Colonic mucosa (tissue), 4 donors: ENCODE measurements around the gene EXOC1. TPM values are rescaled to one million over a fixed set of nuclear protein-coding genes. Genes with fewer than 3 reads are reported as not detected.

ENCODE experiments used
- DNase-seq: peaks from one replicate; pipeline ENCODE4 v3.0.0-alpha.2; 2020
- H3K27ac ChIP-seq: fragments of 200-600 bp; one replicate; pipeline ENCODE4 v1.8.0; 2021
- H3K27me3 ChIP-seq: fragments of 200-600 bp; one replicate; pipeline ENCODE4 v1.8.0; 2021
- H3K36me3 ChIP-seq: fragments of 200-600 bp; one replicate; pipeline ENCODE4 v1.8.0; 2021
- H3K4me1 ChIP-seq: fragments of 200-600 bp; one replicate; pipeline ENCODE4 v1.8.0; 2021; ENCODE audit warnings: mild to moderate bottlenecking
- H3K4me3 ChIP-seq: fragments of 200-600 bp; one replicate; pipeline ENCODE4 v1.8.0; 2021
- H3K9ac ChIP-seq, 2 donors: one replicate each; pipeline ENCODE4 v1.7.0; 2013; ENCODE audit warnings: control low read depth in 2 of 2, low read depth in 2 of 2, low read length in 2 of 2
- H3K9me3 ChIP-seq: fragments of 200-600 bp; one replicate; pipeline ENCODE4 v1.8.0; 2021
- intact Hi-C: fragments of 100-400 bp; cut with DNase I; formaldehyde crosslinking; loops from one replicate; pipeline ENCODE4 v1.14.1; 2022
- total RNA-seq, 2 donors: library from RNA; stranded (reverse); fragmentation: NEBNext Ultra II Directional in 1 of 2; extraction: Animal tissue kit (Norgen Biotek cat#: 25700) in 1 of 2; gene quantifications; one replicate each; pipeline ENCODE4 v1.2.1, GENCODE V29; 2021
- TF ChIP-seq, protein P1 (sequence below): fragments of 200-600 bp; IDR thresholded peaks from one replicate; pipeline ENCODE4 v1.8.0; 2022; ENCODE audit warnings: antibody characterized with exemption, mild to moderate bottlenecking
- donor health status: healthy.
- donor health status: DM: no; HTN: no; CAD: no.
- donor health status: DM: no; HTN: no; CAD: no.

Gene EXOC1
- total RNA-seq, 2 donors from 2014 or later, result 28.9 to 31.8 TPM

DNA sequence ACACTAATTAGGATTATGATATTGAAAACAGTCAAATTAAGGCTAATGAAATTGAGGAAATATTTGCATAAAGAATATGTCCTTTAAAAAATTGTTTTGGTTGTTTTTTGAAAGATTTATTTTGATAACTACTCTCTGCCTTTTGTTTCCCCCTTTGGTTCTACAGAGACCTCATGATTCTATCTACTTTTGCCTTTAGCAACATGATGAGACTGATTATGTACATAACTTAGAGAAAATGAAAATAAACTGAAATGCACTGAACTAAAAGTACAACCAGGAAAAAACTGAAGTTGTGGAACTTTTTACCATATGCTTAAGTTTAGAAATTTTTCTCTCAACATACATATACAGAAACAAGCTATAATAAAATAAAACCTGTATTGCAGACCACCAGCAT is 21.4 kb downstream of the EXOC1 start:
- H3K9me3 ChIP-seq, result no peaks in the 10 kb centered on the region
- no peaks in the 10 kb centered on the region for H3K27me3 ChIP-seq
- H3K4me3 ChIP-seq, result no peak overlapping the region
- peaks cover 10% of the 10 kb centered on the region for H3K36me3 ChIP-seq
- TF ChIP-seq, protein P1, sequence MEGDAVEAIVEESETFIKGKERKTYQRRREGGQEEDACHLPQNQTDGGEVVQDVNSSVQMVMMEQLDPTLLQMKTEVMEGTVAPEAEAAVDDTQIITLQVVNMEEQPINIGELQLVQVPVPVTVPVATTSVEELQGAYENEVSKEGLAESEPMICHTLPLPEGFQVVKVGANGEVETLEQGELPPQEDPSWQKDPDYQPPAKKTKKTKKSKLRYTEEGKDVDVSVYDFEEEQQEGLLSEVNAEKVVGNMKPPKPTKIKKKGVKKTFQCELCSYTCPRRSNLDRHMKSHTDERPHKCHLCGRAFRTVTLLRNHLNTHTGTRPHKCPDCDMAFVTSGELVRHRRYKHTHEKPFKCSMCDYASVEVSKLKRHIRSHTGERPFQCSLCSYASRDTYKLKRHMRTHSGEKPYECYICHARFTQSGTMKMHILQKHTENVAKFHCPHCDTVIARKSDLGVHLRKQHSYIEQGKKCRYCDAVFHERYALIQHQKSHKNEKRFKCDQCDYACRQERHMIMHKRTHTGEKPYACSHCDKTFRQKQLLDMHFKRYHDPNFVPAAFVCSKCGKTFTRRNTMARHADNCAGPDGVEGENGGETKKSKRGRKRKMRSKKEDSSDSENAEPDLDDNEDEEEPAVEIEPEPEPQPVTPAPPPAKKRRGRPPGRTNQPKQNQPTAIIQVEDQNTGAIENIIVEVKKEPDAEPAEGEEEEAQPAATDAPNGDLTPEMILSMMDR, result no peak
- intact Hi-C loops, result no loop called here
- H3K4me1 ChIP-seq, result no peaks in the 10 kb centered on the region
- H3K27ac ChIP-seq, result no peak overlapping the region
- DNase-seq, result no peak
- H3K9ac ChIP-seq, result no peak overlapping the region

DNA sequence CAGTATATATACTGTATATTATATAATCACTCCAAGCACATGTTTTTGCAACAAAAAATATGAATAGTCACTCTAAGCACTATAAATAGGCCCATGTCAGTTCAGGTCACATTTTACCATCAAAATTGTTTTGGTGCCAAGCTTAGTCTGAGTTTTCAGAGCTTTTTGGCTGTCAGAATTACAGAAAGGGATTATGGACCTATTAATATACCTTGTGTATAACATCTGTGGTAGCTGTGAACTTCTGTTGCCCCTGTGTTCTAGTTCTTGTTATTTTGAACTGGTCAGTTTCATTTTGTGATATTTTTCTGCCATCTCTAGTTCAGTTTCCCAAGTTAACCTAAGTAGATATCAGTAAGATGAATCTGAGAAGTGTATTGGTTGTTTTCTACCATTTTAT is 22.9 kb downstream of the EXOC1 start:
- Histone ChIP-seq H3K27ac (no peak overlapping the region), H3K4me1 (no peaks in the 10 kb centered on the region), H3K9ac (no peak overlapping the region), H3K27me3 (no peaks in the 10 kb centered on the region), H3K9me3 (no peaks in the 10 kb centered on the region), H3K36me3 (peaks cover 10% of the 10 kb centered on the region), H3K4me3 (no peak overlapping the region)
- intact Hi-C loops, result no loop called here
- DNase-seq, result no peak
- TF ChIP-seq, protein P1, result no peak

DNA sequence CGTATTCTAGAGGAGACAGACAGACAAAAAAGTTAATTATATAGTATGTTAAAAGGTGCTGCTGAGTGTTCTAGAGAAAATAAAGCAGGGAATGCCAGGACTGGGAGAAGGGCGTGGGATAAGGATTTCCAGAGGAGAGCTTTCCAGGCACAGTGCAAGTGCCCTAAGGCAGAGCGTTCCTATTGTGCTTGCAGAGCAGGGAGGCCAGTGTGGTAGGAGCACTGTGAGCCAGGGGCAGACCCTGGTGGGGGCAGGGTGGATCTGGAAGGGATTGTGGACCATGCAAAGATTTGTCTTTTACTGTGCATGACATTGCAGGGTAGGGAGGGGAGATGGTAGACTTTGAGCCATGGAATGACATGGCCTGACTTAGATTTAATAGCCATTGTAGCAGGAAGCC is 25.8 kb downstream of the EXOC1 start:
- H3K36me3 ChIP-seq, result no peaks in the 10 kb centered on the region
- intact Hi-C loops, result no loop called here

DNA sequence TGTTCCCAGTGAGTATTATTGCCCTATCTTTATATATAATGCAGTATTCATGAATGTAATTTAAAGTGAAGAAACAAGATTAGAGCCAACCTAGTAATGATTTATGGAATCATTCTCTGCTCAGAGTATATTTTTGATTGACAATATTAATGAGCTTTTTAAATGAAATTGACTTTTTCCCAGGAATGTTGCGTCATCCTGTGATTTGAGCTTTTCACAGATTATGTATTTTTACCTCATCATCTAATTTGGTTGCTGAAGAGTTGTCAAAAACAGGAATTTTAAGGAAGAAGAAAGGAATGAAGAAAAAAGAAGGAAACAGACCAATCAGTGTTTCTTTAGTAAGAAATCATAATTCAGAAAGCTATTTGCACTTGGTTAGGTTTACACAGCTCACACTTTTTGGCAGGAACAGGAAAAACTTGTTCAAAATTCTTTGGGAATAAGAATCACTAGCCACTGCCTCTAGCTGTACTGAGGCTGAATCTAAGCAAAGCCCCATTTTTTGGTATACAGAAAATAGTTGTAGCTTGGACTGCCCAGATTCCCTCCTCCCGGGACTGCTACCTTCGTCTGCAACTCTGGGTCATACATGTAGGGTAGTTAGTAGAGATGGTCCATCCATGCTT is 27.3 kb downstream of the EXOC1 start:
- no peaks in the 10 kb centered on the region for H3K27me3 ChIP-seq
- no peaks in the 10 kb centered on the region for H3K36me3 ChIP-seq
- intact Hi-C loops, result no loop called here
- H3K4me3 ChIP-seq, result no peak overlapping the region
- H3K9ac ChIP-seq, result no peak overlapping the region
- H3K4me1 ChIP-seq, result no peaks in the 10 kb centered on the region
- DNase-seq, result no peak
- TF ChIP-seq, protein P1, result no peak
- no peaks in the 10 kb centered on the region for H3K9me3 ChIP-seq
- no peak overlapping the region for H3K27ac ChIP-seq

More for the DNA sequence above, 25.8 kb downstream of the EXOC1 start:
- Histone ChIP-seq H3K27ac (no peak overlapping the region), H3K27me3 (no peaks in the 10 kb centered on the region), H3K4me1 (no peaks in the 10 kb centered on the region), H3K9ac (no peak overlapping the region), H3K4me3 (no peak overlapping the region), H3K9me3 (no peaks in the 10 kb centered on the region)
- no peak for DNase-seq
- TF ChIP-seq, protein P1, result no peak

DNA sequence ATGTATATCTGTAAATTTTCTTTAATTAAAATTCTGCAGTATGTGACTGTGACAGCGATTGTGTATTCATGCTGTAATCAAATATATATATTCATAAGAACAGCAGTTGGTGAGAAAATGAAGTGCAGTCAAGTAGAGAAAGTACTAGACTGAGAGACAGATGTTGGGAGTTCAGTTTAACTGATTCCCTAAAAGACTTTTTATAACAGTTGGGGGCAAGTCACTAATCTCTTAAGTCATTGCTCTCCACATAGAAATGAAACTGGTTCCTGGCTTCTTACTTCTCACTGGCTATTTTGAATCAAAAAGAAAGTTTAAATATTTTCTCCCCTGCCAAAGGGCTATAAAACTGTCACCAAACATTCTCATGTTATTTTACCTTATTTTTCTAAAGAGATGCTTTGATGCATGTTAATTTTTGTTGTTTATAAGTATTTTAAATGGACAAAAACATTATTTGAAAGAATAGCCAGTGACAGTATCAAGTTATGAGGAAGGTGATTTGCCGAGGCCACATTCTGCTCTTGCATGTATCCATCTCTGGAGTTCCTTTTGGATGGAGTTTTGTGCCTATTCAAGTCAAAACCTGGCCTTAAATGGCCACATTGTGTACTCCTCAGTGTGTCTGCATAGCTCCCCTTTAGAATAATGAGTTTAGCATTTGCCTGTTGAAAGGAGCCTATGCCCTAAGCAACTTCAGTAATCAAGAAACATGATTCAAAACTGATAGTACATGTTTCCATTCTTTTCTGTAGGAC is 30.8 kb downstream of the EXOC1 start:
- Histone ChIP-seq H3K9ac (no peak overlapping the region), H3K9me3 (no peaks in the 10 kb centered on the region), H3K36me3 (no peaks in the 10 kb centered on the region), H3K27ac (no peak overlapping the region), H3K4me1 (no peaks in the 10 kb centered on the region), H3K4me3 (no peak overlapping the region), H3K27me3 (no peaks in the 10 kb centered on the region)
- no peak for DNase-seq
- intact Hi-C loops, result no loop called here
- TF ChIP-seq, protein P1, result no peak
